HG03108 (cell line): ENCODE measurements around the gene PPIA.
"Not testable (repeated sequence)": the region's sequence is repeated elsewhere in the genome, so short reads cannot be mapped to it uniquely, and the experiment has no call there.

Experiments used
- ATAC-seq: cut with Tn5 transposase; IDR thresholded peaks from one replicate; pipeline ENCODE4 v1.9.1; 2021; ENCODE audit warnings: moderate library complexity; ENCODE audit not compliant: unreplicated experiment

PPIA gene

DNA sequence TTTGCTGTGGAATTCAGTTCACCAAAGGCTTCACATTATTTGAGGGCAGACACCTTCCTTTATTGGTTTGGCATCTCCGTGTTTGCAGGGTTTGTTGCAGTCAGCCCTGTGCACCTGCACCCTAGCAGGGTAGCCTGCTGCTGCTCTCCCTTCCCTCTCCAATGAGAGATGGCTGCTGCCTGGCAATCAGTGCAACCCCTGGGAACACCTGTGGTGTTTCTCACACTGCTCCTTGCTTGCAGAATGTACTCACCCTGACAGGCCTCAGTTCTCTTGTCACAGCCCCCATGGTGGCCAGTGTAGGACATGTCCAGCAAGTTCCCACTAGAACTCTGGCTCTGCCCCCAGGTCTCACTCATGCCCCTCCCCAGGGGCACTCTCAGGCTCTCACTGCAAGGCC, 12.1 kb upstream of the PPIA start:
- ATAC-seq: no peak

DNA sequence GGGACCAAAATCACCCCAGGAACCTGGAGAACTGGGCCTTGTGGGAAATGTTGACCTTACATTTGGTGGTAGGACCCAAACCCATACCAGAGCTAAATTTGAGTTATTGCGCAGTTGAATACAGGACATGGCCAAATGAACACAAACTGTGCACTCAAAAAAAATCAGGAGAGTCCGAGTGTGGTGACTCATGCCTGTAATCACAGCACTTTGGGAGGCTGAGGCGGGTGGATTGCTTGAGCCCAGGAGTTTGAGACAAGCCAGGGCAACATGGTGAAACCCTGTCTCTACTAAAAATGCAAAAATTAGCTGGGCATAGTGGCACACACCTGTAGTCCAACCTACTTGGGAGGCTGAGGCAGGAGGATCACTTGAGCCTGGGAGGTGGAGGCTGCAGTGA, 11.3 kb upstream of the PPIA start:
- not testable (repeated sequence) for ATAC-seq

DNA sequence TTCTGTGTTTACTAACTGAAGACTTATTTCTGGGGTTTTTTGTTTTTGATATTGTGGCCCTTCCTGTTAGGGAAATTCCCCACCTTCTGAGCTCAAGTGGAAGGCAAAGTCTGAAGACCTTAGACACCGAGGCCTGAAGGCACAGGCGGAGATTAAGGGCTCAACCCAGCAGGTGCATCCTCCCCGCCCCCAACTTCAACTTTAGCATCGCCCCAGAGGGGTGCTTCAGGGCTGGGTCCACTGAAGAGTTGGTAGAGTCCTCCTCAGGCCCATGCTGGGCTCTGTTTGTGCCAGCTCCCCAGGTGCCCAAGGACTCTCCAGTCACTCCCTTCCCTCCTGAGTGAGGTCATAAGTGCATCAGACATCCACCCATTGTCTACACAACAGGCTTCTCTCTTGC, 9.4 kb upstream of the PPIA start:
- peak; percentile 59 for ATAC-seq

DNA sequence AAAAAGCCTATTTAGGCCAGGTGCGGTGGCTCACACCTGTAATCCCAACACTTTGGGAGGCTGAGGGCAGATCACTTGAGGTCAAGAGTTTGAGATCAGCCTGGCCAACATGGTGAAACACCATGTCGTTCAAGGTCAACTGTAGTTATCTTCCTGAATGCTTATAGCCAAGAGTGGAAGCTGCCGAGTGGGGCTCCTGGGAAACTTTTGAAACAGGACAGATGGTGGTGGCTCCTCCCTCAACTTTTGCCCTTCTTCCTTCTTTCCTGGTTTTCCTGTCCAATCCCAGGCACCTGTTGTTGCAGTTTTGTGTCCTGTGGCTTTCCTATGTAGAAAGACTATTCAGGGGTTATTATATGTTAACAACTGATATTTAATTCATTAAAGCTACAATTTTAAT, 8.7 kb upstream of the PPIA start:
- ATAC-seq: no peak

DNA sequence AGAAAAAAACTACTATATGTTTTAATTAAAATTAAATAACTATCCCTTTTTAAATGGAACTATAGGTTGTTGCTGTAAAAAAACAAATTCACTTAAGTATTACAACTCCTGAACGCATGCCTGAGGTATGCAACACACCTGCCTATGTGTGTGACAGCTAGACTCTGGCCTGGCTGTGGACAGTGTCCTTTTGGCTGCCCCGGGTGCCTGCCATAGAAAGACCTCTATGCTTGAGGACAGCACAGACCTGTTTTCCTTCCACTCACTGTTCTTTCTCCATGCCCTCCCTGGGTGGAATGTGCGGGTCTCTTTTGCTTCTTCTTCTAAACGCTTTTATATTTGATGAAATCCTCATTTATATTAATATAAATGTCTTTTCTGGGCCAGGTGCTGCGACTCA, 6.5 kb upstream of the PPIA start:
- no peak for ATAC-seq

DNA sequence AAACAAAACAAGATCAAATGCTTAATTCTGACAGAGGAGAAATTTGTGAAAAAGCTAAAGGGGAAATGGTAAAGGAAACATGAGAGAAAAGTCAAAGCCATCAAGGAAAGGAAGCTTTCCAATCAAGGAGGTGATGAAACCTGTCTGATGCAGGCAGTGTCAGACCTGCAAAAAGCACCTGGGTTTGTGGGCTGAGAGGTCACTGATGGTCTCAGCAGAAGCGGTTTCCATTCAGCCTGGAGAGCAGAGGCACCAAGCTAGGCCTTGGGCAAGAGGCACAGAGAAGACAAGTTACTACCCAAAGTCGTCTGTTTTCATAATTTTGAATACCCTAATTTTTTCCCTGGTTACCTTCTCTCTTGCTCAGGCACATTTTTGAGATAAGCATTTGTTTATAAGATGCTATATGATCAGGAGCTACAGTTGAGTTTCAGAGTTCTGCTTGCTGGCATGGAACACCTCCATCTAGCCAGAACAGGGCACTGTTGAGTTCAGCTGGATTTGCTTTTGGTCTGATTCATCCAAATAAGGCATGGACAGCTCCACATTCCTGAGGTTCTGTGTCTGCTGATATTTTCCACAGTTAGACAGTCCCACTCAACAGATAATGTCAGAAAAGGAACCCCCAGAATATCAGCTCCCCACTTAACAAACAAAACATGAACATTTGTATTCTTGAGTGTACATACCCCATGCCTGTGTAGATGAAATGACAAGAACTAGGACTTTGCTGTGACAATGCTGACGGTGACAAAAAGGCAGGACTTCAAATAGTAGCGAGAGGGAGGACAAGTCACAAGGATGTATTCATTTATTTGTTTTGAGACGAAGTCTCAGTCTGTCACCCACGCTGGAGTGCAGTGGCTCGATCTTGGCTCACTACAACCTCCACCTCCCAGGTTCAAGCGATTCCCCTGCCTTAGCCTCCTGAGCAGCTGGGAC, 4.9 kb upstream of the PPIA start:
- ATAC-seq: no peak

DNA sequence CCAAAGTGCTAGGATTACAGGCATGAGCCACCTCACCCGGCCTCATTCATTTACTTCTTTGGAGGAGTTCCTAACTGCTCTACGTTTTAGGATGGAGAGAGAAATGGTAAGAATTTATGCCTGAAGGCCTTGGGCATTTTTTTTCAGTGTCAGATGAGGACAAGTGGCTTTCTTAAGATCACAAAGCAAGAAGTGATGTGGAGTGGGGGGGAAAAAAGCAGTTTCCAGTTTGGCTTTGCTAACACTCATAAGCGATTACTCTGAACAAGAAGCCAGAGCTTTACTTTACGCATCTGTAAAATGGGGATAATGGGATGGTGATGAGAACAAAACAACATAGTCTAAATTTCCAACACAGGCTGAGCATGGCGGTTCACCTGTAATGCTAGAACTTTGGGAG, 2.6 kb upstream of the PPIA start:
- no peak for ATAC-seq

DNA sequence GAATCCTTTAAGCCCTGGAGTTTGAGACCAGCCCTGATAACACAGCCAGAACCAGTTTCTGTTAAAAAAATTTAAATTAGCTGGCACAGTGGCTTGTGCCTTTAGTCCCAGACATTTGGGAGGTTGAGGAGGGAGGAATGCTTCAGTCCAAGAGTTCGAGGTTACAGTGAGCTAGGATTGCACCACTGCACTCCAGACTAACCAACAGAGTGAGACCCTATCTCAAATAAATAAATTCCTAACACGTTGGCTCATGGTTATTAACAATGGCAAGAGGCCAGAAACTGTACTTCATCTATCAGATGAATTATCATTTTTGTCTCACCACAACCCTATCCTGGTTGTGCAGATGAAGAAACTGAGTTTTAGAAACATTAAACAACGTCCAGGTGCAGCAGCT, 2.1 kb upstream of the PPIA start:
- ATAC-seq: no peak

DNA sequence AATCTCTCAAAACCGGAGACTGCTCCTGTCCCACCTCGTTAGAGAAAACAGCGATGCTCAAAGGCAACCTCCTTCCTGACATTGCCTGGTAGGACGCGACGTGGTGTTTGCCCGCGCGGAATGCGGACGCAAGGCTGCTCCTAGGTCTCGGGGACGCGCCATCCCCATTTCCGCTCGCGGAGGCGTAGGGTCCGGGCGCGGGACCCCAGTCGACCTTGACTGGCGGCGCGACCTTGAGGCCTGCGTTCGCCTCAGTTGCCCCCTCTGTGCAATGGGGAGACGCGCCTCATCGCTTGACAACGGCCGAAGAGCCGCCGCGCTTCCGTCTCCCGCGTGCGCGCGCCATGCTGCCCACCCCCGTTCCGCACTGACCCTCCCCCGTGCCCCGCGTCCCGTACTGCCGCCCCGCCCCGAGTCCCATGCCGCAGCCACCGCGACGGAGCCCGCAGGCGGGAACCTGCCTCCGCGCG, 412 bp upstream of the PPIA start:
- peak; percentile 16 for ATAC-seq

DNA sequence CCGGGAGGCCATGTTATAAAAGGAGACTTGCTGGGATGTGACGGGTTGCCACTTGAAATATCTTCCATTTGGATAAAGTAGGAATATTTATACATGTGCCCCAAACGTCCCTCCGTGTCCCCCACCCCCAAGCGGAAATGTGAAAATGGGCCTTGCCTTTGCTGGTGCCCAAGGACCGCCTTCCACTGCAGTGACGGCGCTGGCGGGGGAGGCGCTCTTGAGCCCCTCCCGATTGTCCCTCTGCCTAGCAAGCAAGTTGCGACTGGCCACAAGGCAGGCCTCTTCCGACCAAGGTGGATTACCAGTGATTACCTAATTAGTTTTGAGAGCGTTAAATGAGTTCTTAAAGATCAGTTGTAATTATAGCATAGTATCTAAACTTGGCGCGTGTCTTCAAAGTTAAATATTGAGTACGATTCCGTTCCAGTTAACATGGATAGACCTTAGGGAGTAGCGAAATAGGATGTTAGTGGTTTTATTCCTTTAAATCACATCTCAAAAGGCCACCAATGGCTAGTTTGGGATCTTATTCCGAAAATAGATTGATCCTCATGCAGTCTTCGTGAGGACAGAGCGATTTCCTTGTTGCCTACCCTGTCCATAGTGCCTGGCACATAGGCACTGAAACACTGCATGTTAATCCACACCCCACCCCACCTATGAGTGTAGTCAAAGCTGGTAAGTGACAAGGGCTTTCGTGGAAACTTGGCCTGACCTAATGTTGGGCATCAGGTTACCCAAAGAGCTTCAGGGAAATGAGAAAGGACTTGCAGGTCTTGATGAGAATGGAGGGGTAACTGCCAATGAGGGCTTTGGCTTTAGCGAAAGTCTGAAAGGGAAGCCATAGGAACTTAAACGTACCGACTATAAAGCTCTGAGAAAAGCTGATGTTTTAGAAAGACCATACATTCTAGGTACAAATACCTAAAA, 1.1 kb downstream of the PPIA start:
- ATAC-seq: peak; percentile 50

DNA sequence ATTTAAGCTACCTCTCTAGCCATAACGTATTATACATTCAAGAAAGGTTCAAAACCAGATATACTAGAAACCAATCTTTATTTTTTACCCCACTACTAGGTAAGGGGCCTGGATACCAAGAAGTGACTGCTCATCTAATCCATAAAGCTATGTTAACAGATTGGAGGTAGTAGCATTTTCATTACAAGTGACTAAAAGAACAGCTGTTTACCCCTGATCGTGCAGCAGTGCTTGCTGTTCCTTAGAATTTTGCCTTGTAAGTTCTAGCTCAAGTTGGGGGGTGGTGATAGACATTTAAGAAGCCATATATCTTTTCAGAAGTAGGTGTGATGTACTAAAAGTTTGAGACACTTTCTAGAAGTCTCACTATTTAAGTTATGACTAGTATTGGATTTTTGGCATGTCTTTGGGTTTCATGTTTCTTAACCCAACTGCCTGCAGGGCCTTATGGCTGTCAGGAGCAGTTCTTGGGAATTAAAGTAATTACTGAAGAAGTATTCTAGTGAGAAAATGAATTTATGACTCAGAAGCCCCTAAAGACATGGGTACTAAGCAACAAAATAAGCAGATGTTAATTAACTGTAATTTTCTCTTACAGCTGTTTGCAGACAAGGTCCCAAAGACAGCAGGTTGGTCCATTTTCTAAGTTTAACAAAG, 2.3 kb downstream of the PPIA start:
- ATAC-seq: no peak

DNA sequence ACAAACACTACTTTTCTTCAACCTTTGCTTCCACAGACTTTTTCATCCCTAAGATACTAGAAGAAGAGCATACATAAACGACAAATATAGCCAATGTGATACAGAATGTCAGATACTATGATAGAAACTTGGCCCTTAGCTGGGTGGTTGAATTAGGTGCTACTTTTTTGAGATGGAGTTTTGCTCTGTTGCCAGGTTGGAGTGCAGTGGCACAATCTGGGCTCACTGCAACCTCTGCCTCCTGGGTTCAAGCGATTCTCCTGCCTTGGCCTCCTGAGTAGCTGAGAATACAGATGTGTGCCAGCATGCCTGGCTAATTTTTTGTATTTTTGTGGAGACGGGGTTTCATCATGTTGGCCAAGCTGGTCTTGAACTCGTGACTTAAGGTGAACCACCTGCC, 3.5 kb downstream of the PPIA start:
- no peak for ATAC-seq

DNA sequence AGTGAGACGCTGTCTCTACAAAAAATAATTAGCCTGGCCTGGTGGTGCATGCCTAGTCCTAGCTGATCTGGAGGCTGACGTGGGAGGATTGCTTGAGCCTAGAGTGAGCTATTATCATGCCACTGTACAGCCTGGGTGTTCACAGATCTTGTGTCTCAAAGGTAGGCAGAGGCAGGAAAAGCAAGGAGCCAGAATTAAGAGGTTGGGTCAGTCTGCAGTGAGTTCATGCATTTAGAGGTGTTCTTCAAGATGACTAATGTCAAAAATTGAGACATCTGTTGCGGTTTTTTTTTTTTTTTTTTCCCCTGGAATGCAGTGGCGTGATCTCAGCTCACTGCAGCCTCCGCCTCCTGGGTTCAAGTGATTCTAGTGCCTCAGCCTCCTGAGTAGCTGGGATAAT, 5.4 kb downstream of the PPIA start:
- no peak for ATAC-seq

DNA sequence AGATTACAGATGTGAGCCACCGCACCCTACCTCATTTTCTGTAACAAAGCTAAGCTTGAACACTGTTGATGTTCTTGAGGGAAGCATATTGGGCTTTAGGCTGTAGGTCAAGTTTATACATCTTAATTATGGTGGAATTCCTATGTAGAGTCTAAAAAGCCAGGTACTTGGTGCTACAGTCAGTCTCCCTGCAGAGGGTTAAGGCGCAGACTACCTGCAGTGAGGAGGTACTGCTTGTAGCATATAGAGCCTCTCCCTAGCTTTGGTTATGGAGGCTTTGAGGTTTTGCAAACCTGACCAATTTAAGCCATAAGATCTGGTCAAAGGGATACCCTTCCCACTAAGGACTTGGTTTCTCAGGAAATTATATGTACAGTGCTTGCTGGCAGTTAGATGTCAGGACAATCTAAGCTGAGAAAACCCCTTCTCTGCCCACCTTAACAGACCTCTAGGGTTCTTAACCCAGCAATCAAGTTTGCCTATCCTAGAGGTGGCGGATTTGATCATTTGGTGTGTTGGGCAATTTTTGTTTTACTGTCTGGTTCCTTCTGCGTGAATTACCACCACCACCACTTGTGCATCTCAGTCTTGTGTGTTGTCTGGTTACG, 6.0 kb downstream of the PPIA start:
- ATAC-seq: no peak

DNA sequence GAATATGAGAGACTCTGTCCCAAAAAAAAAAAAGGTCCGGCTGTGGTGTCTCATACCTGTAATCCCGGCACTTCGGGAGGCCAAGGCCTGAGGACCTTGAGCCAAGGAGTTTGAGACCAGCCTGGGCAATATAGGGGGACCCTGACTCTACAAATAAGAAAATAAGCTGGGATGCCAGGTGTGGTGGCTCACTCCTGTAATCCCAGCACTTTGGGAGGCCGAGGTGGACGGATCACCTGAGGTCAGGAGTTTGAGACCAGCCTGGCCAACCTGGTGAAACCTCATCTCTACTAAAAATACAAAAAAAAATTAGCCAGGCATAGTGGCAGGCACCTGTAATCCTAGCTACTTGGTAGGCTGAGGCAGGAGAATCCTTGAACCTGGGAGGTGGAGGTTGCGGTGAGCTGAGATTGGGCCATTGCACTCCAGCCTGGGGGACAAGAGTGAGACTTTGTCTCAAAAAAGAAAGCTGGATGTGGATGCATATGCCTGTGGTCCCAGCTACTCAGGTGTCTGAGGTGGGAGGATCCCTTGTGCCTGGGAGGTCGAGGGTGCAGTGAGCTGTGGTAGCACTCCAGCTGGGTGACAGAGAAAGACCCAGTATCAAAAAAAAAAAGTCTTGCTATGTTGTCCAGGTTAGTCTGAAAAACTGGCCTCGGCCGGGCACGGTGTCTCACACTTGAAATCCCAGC, 7.5 kb downstream of the PPIA start:
- not testable (repeated sequence) for ATAC-seq

DNA sequence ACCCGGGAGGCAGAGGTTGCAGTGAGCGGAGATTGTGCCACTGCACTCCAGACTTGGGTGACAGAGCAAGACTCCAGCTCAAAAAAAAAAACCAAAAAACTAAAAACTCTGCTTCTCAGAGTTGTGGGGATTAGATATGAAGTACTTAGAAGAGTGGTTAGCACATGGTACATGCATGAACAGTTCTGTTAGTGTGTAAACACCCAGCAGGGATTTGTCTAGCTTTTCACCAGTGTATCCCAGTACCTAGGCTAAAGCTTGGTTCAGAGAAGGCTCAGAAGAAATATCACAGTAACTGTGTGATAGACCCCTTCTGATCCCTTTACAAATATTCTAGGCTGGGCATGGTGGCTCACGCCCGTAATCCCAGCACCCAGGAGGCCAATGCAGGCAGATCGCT, 9.5 kb downstream of the PPIA start:
- ATAC-seq: no peak

DNA sequence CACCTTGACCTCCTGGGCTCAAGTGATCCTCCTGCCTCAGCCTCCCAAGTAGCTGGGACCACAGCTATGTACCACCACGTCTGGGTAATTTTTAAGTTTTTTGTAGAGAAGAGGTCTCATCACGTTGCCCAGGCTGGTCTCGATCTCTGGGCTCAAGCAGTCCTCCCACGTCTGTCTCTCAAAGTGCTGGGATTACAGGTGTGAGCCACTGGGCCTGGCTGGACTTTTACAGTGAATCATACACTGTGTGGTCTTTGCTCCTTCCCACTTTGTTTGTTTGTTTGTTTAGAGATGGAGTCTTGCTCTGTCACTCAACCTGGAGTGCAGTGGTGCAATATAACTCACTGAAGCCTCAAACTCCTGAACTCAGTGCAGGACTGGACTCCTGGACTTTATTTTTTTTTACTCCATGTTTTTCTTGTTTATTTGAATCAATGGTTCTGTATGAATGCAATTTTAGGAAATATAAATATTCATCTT, 12.5 kb downstream of the PPIA start:
- ATAC-seq: no peak

DNA sequence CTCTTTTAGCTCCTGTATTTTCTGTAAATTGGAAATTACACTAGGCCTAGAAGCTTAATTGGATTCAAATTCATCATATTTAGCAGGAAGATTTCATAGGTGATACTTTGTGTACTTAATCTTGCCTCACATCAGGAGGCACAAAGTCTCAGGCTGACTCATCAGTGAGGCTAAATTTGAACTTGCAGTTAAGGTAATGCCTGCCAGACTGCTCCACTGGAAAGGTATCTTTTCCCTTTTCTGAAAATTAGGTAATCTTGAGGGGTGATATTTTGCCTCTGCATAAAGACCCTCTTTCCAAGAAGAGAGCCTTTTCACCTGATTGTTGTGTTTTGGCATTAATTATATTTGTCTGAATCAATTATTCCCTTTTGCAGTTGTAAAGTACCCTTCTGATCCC, 14.6 kb downstream of the PPIA start:
- ATAC-seq: no peak

DNA sequence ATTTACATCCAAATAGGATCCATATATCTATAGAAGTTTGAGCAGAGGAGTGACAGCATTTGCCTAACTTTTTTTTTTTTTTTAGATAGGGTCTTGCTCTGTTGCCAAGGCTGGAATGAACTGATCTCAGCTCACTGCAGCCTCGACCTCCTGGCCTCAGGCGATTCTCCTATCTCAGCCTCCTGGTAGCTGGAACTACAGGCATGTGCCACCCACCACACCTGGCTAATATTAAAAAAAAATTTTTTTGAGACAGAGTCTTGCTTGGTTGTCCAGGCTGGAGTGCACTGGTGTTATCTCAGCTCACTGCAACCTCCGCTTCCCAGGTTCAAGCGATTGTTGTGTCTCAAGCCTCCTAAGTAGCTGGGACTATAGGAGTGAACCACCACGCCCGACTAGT, 15.1 kb downstream of the PPIA start:
- ATAC-seq: no peak

DNA sequence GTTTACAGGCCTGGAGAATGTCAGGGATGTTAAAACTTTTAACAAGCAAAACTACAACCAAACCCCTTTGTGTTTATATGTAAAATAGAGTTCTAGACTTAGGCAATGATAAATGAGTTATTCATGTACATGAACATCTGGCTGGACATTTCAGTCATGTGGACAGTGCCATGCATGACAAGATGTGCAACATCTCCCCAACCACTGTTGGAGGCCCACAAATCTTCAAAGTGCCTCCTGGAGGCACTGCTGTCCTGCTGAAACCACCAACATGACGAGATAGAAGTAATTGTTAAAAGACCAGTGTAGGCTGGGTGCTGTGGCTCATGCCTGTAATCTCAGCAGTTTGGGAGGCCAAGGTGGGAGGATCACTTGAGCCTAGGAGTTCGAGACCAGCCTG, 18.4 kb downstream of the PPIA start:
- no peak for ATAC-seq
